WTC11 (cell line): ENCODE results near the gene CHRM2. TPM values are rescaled to one million over a fixed set of nuclear protein-coding genes. Genes with fewer than 3 reads are reported as not detected.

Experiments used
- ATAC-seq: fragments of 200-7000 bp; cut with Tn5 transposase; 2 replicates; pipeline ENCODE4 v1.10.0; 2021; ENCODE audit warnings: mild to moderate bottlenecking, moderate library complexity
- CTCF ChIA-PET: fragments of 300-600 bp; sonication (Branson Sonifier 250); formaldehyde crosslinking; loops from one replicate; lab custom pipeline; 2021; ENCODE audit warnings: antibody characterized with exemption; lab: Charles Lee
- POLR2A ChIA-PET: fragments of 350-600 bp; sonication (Branson Sonifier 250); formaldehyde crosslinking; loops from one replicate; lab custom pipeline; 2021; ENCODE audit warnings: antibody characterized with exemption; lab: Charles Lee
- DNase-seq: peaks from one replicate; pipeline ENCODE4 v3.0.0; 2021; ENCODE audit warnings: low spot score
- H3K27ac Mint-ChIP-seq: 2 replicates; pipeline ENCODE4 v1.8.0; 2021; ENCODE audit warnings: mixed read lengths
- H3K27me3 Mint-ChIP-seq: 2 replicates; pipeline ENCODE4 v1.8.0; 2021; ENCODE audit warnings: low read depth, mild to moderate bottlenecking, moderate library complexity, mixed read lengths
- H3K36me3 Mint-ChIP-seq: 2 replicates; pipeline ENCODE4 v1.8.0; 2021; ENCODE audit warnings: mixed read lengths
- H3K4me1 Mint-ChIP-seq: 2 replicates; pipeline ENCODE4 v1.8.0; 2022; ENCODE audit warnings: mixed read lengths
- H3K4me3 Mint-ChIP-seq: 2 replicates; pipeline ENCODE4 v1.8.0; 2021; ENCODE audit warnings: mild to moderate bottlenecking, moderate library complexity, mixed read lengths
- H3K9me3 Mint-ChIP-seq: 2 replicates; pipeline ENCODE4 v1.8.0; 2021; ENCODE audit warnings: mixed read lengths
- E2F4 ChIP-seq: sonication (generic); formaldehyde crosslinking; IDR thresholded peaks from 2 replicates; pipeline ENCODE4 v1.8.1; 2022; ENCODE audit warnings: low read depth, mild to moderate bottlenecking, moderate library complexity, missing genetic modification reagents, borderline replicate concordance
- EMX1 ChIP-seq: fragments of 250-450 bp; sonication (Bioruptor Pico); IDR thresholded peaks from 2 replicates; pipeline ENCODE4 v1.8.0; 2021; ENCODE audit warnings: mild to moderate bottlenecking
- FOXJ3 ChIP-seq: sonication (generic); formaldehyde crosslinking; IDR thresholded peaks from 2 replicates; pipeline ENCODE4 v1.9.0; 2021; ENCODE audit warnings: missing genetic modification reagents, mild to moderate bottlenecking, borderline replicate concordance
- GTF2I ChIP-seq: fragments of 250-450 bp; sonication (Bioruptor Pico); conservative IDR thresholded peaks from 2 replicates; pipeline ENCODE4 v1.4.0; 2021; ENCODE audit warnings: mild to moderate bottlenecking
- JUN ChIP-seq: sonication (generic); formaldehyde crosslinking; IDR thresholded peaks from 2 replicates; pipeline ENCODE4 v1.8.0; 2023; ENCODE audit warnings: mild to moderate bottlenecking, missing genetic modification reagents
- KAT7 ChIP-seq: sonication (generic); formaldehyde crosslinking; IDR thresholded peaks from 2 replicates; pipeline ENCODE4 v1.8.1; 2023; ENCODE audit warnings: missing genetic modification reagents, mild to moderate bottlenecking, borderline replicate concordance
- MXD4 ChIP-seq: fragments of 250-450 bp; sonication (Bioruptor Pico); IDR thresholded peaks from 2 replicates; pipeline ENCODE4 v1.8.0; 2021; ENCODE audit warnings: mild to moderate bottlenecking, moderate library complexity, borderline replicate concordance
- NFE2L1 ChIP-seq: sonication (generic); formaldehyde crosslinking; IDR thresholded peaks from 2 replicates; pipeline ENCODE4 v1.8.1; 2023; ENCODE audit warnings: missing genetic modification reagents
- NFYB ChIP-seq: sonication (generic); formaldehyde crosslinking; conservative IDR thresholded peaks from 2 replicates; pipeline ENCODE4 v1.8.0; 2022; ENCODE audit warnings: low read depth, missing genetic modification reagents
- SMAD4 ChIP-seq: sonication (generic); formaldehyde crosslinking; IDR thresholded peaks from 2 replicates; pipeline ENCODE4 v1.8.0; 2022; ENCODE audit warnings: mild to moderate bottlenecking, missing genetic modification reagents
- TCF7 ChIP-seq: sonication (generic); formaldehyde crosslinking; IDR thresholded peaks from 2 replicates; pipeline ENCODE4 v1.8.0; 2022; ENCODE audit warnings: mild to moderate bottlenecking, low read depth, missing genetic modification reagents, moderate library complexity
- TEAD4 ChIP-seq: sonication (generic); formaldehyde crosslinking; IDR thresholded peaks from 2 replicates; pipeline ENCODE4 v1.8.0; 2022; ENCODE audit warnings: mild to moderate bottlenecking, missing genetic modification reagents
- USF2 ChIP-seq: sonication (generic); formaldehyde crosslinking; IDR thresholded peaks from 2 replicates; pipeline ENCODE4 v1.8.1; 2023; ENCODE audit warnings: mild to moderate bottlenecking, missing genetic modification reagents, moderate library complexity
- ZBTB43 ChIP-seq: sonication (generic); formaldehyde crosslinking; IDR thresholded peaks from 2 replicates; pipeline ENCODE4 v1.8.1; 2023; ENCODE audit warnings: mild to moderate bottlenecking, missing genetic modification reagents
- ZNF121 ChIP-seq: sonication (generic); formaldehyde crosslinking; IDR thresholded peaks from 2 replicates; pipeline ENCODE4 v1.8.0; 2023; ENCODE audit warnings: missing genetic modification reagents
- ZNF263 ChIP-seq: sonication (generic); formaldehyde crosslinking; IDR thresholded peaks from 2 replicates; pipeline ENCODE4 v1.8.1; 2022; ENCODE audit warnings: low read depth, mild to moderate bottlenecking, moderate library complexity, missing genetic modification reagents
- ZNF396 ChIP-seq: fragments of 250-450 bp; sonication (Bioruptor Pico); IDR thresholded peaks from 2 replicates; pipeline ENCODE4 v1.8.0; 2021; ENCODE audit warnings: mild to moderate bottlenecking, moderate library complexity, borderline replicate concordance
- ZNF671 ChIP-seq: fragments of 250-450 bp; sonication (Bioruptor Pico); IDR thresholded peaks from 2 replicates; pipeline ENCODE4 v1.8.0; 2021; ENCODE audit warnings: mild to moderate bottlenecking
- total RNA-seq: library from RNA; stranded (reverse); gene quantifications from 3 replicates; pipeline ENCODE4 v1.2.3, GENCODE V29; 2021
- TF ChIP-seq, protein P1 (sequence below): sonication (generic); formaldehyde crosslinking; IDR thresholded peaks from 2 replicates; pipeline ENCODE4 v1.8.1; 2023; ENCODE audit warnings: mild to moderate bottlenecking, missing genetic modification reagents, moderate library complexity
- TF ChIP-seq, protein P2 (sequence below): sonication (generic); formaldehyde crosslinking; IDR thresholded peaks from 2 replicates; pipeline ENCODE4 v1.8.0; 2022; ENCODE audit warnings: mild to moderate bottlenecking, missing genetic modification reagents
- TF ChIP-seq, protein P3 (sequence below): fragments of 250-450 bp; sonication (Bioruptor Pico); IDR thresholded peaks from 2 replicates; pipeline ENCODE4 v1.9.0; 2021; ENCODE audit warnings: mild to moderate bottlenecking, borderline replicate concordance

The CHRM2 gene
- total RNA-seq, 1 experiment from 2014 or later: 0.15 TPM

DNA sequence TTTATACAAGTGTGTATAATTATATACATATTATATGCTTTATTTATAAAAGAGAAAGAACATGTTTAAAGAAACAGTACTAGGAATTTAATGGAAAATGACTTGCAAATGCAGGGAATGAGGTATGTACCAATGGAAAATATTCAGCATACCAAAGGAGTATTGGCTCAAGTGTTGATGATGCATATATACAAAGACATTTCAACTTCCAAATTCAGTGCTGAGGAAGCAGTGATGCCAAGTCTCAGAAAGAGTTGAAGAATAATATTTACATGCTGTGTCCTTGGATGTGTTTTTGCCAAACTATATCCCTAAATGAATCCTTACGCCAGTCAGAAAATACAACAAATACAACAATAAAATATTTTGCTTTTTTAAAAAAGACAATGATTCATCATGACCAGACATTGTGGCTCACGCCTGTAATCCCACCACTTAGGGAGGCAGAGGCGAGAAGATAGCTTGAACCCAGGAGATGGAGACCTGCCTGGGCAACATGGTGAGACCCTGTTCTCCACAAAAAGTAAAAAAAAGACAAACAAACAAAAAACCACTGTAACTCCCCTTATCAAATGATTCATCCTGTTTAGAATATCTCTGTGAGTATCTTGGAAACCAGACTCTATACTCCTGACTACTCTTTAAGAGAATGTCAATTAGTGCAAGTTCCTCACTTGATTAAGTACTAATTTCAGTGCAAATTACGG lies 157.2 kb downstream of the CHRM2 start (continued):
- no peak for TF ChIP-seq E2F4 (CRISPR knock-in tag)

DNA sequence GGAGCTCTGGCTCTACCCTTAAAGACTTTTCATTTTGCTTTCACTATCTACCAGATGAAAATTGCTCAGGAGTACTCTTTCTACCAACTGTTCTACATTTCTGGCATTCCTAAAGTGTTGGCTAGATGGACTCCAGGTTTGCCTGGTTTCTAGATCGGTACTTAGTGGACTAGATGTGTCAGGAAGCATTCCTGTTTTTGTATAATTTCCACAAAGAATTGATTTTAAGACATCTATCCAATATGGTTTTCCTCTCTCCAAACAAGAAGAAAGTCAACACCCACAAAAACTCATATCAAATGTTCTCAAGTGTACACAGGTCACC lies 157.7 kb downstream of the CHRM2 start:
- Mint-ChIP-seq H3K36me3 (no peaks in the 10 kb centered on the region), H3K9me3 (peaks cover 6% of the 10 kb centered on the region), H3K27me3 (no peaks in the 10 kb centered on the region)
- no peak for ATAC-seq
- TF ChIP-seq FOXJ3 (no peak), USF2 (CRISPR knock-in tag) (no peak), ZNF396 (no peak), NFYB (CRISPR knock-in tag) (no peak), GTF2I (CRISPR knock-in tag) (no peak)
- TF ChIP-seq, protein P1, sequence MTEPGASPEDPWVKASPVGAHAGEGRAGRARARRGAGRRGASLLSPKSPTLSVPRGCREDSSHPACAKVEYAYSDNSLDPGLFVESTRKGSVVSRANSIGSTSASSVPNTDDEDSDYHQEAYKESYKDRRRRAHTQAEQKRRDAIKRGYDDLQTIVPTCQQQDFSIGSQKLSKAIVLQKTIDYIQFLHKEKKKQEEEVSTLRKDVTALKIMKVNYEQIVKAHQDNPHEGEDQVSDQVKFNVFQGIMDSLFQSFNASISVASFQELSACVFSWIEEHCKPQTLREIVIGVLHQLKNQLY: no peak
- TF ChIP-seq, all 79 proteins: peak for 0
- H3K4me1 Mint-ChIP-seq: no peaks in the 10 kb centered on the region
- H3K4me3 Mint-ChIP-seq: no peak overlapping the region
- no peak for DNase-seq
- ChIA-PET CTCF (no interaction called here), POLR2A (no interaction called here)
- no peak overlapping the region for H3K27ac Mint-ChIP-seq

DNA sequence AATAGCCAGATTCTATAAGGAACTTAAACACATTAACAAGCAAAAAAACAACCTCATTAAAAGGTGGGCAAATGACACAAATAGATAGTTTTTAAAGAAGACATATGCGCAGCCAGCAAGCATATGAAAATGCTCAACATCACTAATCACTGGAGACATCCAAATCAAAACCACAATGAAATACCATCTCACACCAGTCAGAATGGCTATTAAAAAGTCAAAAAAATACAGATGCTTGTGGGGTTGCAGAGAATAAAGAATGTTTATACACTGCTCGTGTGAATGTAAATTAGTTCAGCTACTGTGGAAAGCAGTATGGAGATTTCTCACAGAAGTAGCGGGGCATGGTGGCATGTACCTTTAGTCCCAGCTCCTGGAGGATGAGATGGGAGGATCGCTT lies 164.0 kb downstream of the CHRM2 start:
- Mint-ChIP-seq H3K27ac (no peak overlapping the region), H3K27me3 (no peaks in the 10 kb centered on the region), H3K4me3 (no peak overlapping the region), H3K4me1 (peaks cover 6% of the 10 kb centered on the region), H3K36me3 (no peaks in the 10 kb centered on the region), H3K9me3 (no peaks in the 10 kb centered on the region)
- TF ChIP-seq, protein P2, sequence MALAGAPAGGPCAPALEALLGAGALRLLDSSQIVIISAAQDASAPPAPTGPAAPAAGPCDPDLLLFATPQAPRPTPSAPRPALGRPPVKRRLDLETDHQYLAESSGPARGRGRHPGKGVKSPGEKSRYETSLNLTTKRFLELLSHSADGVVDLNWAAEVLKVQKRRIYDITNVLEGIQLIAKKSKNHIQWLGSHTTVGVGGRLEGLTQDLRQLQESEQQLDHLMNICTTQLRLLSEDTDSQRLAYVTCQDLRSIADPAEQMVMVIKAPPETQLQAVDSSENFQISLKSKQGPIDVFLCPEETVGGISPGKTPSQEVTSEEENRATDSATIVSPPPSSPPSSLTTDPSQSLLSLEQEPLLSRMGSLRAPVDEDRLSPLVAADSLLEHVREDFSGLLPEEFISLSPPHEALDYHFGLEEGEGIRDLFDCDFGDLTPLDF (CRISPR knock-in tag): no peak
- TF ChIP-seq ZNF263 (CRISPR knock-in tag): no peak
- TF ChIP-seq ZNF671 (CRISPR knock-in tag): no peak
- TF ChIP-seq TCF7 (CRISPR knock-in tag): no peak
- TF ChIP-seq, protein P3, sequence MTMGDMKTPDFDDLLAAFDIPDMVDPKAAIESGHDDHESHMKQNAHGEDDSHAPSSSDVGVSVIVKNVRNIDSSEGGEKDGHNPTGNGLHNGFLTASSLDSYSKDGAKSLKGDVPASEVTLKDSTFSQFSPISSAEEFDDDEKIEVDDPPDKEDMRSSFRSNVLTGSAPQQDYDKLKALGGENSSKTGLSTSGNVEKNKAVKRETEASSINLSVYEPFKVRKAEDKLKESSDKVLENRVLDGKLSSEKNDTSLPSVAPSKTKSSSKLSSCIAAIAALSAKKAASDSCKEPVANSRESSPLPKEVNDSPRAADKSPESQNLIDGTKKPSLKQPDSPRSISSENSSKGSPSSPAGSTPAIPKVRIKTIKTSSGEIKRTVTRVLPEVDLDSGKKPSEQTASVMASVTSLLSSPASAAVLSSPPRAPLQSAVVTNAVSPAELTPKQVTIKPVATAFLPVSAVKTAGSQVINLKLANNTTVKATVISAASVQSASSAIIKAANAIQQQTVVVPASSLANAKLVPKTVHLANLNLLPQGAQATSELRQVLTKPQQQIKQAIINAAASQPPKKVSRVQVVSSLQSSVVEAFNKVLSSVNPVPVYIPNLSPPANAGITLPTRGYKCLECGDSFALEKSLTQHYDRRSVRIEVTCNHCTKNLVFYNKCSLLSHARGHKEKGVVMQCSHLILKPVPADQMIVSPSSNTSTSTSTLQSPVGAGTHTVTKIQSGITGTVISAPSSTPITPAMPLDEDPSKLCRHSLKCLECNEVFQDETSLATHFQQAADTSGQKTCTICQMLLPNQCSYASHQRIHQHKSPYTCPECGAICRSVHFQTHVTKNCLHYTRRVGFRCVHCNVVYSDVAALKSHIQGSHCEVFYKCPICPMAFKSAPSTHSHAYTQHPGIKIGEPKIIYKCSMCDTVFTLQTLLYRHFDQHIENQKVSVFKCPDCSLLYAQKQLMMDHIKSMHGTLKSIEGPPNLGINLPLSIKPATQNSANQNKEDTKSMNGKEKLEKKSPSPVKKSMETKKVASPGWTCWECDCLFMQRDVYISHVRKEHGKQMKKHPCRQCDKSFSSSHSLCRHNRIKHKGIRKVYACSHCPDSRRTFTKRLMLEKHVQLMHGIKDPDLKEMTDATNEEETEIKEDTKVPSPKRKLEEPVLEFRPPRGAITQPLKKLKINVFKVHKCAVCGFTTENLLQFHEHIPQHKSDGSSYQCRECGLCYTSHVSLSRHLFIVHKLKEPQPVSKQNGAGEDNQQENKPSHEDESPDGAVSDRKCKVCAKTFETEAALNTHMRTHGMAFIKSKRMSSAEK: no peak
- no peak for TF ChIP-seq JUN (CRISPR knock-in tag)
- TF ChIP-seq E2F4 (CRISPR knock-in tag): no peak
- no peak for TF ChIP-seq EMX1
- TF ChIP-seq MXD4 (CRISPR knock-in tag): no peak
- TF ChIP-seq SMAD4: no peak
- TF ChIP-seq ZNF121: no peak
- no peak for TF ChIP-seq KAT7 (CRISPR knock-in tag)
- TF ChIP-seq GTF2I (CRISPR knock-in tag): no peak
- TF ChIP-seq NFE2L1 (CRISPR knock-in tag): no peak
- no peak for TF ChIP-seq ZBTB43 (CRISPR knock-in tag)
- no peak for TF ChIP-seq TEAD4
- ChIA-PET CTCF (no interaction called here), POLR2A (no interaction called here)
- DNase-seq (no peak), ATAC-seq (no peak)
